RWPE2 (cell line): Measurements from ENCODE around the gene BRIX1.

Source experiments
- ATAC-seq: fragments of 200-7000 bp; cut with Tn5 transposase; 3 replicates; pipeline ENCODE4 v1.9.1; 2021; ENCODE audit warnings: low read depth
- DNase-seq: peaks from one replicate; pipeline ENCODE4 v3.0.0-alpha.2; 2020; ENCODE audit warnings: low spot score
- H3K27ac ChIP-seq: fragments of 450-650 bp; 2 replicates; pipeline ENCODE4 v1.5.1; 2017; ENCODE audit warnings: mild to moderate bottlenecking; ENCODE audit not compliant: poor library complexity, severe bottlenecking
- H3K27me3 ChIP-seq: fragments of 250-450 bp; sonication (Bioruptor Pico); 2 replicates; pipeline ENCODE4 v1.5.1; 2021; ENCODE audit warnings: mild to moderate bottlenecking, moderate library complexity; ENCODE audit not compliant: insufficient read depth, poor library complexity, severe bottlenecking
- H3K36me3 ChIP-seq: fragments of 250-450 bp; sonication (Bioruptor Pico); 2 replicates; pipeline ENCODE4 v1.5.1; 2020; ENCODE audit warnings: low read depth, mild to moderate bottlenecking, moderate library complexity
- H3K4me1 ChIP-seq: fragments of 250-450 bp; sonication (Bioruptor Pico); 2 replicates; pipeline ENCODE4 v1.5.1; 2021; ENCODE audit warnings: mild to moderate bottlenecking, moderate library complexity; ENCODE audit not compliant: insufficient read depth, poor library complexity, severe bottlenecking
- H3K4me3 ChIP-seq: fragments of 250-450 bp; sonication (Bioruptor Pico); 2 replicates; pipeline ENCODE4 v1.5.1; 2021; ENCODE audit warnings: mild to moderate bottlenecking, moderate library complexity; ENCODE audit not compliant: severe bottlenecking
- H3K9me3 ChIP-seq: fragments of 250-450 bp; sonication (Bioruptor Pico); 2 replicates; pipeline ENCODE4 v1.5.1; 2021; ENCODE audit warnings: mild to moderate bottlenecking, moderate library complexity; ENCODE audit not compliant: severe bottlenecking
- TF ChIP-seq, protein P1 (sequence below): fragments of 450-650 bp; IDR thresholded peaks from one replicate; pipeline ENCODE4 v1.5.1; 2017; ENCODE audit warnings: mild to moderate bottlenecking, moderate library complexity; ENCODE audit not compliant: poor library complexity, severe bottlenecking

BRIX1 gene

DNA sequence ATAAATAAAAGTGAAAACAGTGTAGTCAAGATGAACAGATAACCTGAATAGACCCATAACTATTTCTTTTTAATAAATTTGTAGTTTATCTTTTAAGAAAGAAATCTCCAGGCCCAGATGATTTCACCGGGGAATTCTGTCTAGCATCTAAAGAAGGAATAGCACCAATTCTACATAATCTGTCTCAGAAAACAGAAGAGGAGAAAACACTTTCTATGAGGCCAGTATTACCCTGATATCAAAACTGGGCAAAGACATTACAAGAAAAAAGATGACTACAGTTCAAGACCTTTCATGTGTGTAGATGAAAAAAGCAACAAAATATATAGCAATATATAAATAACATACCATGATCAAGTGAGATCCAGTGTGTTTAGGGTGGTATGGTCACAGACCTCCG is 45.1 kb upstream of the BRIX1 start:
- H3K36me3 ChIP-seq = no peaks in the 10 kb centered on the region
- H3K27ac ChIP-seq = no peak overlapping the region
- H3K4me3 ChIP-seq = no peak overlapping the region
- no peaks in the 10 kb centered on the region for H3K4me1 ChIP-seq
- H3K9me3 ChIP-seq = no peaks in the 10 kb centered on the region
- no peaks in the 10 kb centered on the region for H3K27me3 ChIP-seq
- DNase-seq (no peak), ATAC-seq (no peak)
- TF ChIP-seq, protein P1, sequence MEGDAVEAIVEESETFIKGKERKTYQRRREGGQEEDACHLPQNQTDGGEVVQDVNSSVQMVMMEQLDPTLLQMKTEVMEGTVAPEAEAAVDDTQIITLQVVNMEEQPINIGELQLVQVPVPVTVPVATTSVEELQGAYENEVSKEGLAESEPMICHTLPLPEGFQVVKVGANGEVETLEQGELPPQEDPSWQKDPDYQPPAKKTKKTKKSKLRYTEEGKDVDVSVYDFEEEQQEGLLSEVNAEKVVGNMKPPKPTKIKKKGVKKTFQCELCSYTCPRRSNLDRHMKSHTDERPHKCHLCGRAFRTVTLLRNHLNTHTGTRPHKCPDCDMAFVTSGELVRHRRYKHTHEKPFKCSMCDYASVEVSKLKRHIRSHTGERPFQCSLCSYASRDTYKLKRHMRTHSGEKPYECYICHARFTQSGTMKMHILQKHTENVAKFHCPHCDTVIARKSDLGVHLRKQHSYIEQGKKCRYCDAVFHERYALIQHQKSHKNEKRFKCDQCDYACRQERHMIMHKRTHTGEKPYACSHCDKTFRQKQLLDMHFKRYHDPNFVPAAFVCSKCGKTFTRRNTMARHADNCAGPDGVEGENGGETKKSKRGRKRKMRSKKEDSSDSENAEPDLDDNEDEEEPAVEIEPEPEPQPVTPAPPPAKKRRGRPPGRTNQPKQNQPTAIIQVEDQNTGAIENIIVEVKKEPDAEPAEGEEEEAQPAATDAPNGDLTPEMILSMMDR = no peak

DNA sequence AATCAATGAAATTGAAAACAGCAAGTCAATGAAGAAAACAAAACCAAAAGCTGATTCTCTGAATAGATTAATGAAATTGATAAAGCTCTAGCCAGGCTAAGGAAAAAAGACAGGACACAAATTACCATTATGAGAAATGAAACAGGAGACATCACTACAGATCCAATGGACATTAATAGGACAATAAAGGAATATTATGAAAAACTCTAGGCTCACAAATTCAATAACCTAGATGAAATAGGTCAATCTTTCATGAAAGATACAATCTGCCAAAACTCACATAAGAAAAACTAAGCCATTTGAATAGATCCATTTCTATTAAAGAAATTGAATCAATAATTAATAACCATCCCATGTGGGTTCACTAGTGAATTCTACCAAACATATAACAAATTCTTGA is 39.2 kb upstream of the BRIX1 start:
- H3K36me3 ChIP-seq = no peaks in the 10 kb centered on the region
- no peak overlapping the region for H3K27ac ChIP-seq
- no peak for ATAC-seq
- TF ChIP-seq, protein P1 = no peak
- no peaks in the 10 kb centered on the region for H3K4me1 ChIP-seq
- DNase-seq = no peak
- no peaks in the 10 kb centered on the region for H3K27me3 ChIP-seq
- H3K4me3 ChIP-seq = no peak overlapping the region
- peaks cover 8% of the 10 kb centered on the region for H3K9me3 ChIP-seq

- H3K36me3 ChIP-seq = no peaks in the 10 kb centered on the region
- no peak overlapping the region for H3K27ac ChIP-seq
- no peak overlapping the region for H3K4me3 ChIP-seq
- H3K9me3 ChIP-seq = peaks cover 7% of the 10 kb centered on the region
- TF ChIP-seq, protein P1 = no peak
- DNase-seq = no peak
- H3K27me3 ChIP-seq = no peaks in the 10 kb centered on the region
- no peaks in the 10 kb centered on the region for H3K4me1 ChIP-seq
- ATAC-seq = no peak
These were observed 34.3 kb upstream of the BRIX1 start for GRCh38 chr5:34881246-34881645.

DNA sequence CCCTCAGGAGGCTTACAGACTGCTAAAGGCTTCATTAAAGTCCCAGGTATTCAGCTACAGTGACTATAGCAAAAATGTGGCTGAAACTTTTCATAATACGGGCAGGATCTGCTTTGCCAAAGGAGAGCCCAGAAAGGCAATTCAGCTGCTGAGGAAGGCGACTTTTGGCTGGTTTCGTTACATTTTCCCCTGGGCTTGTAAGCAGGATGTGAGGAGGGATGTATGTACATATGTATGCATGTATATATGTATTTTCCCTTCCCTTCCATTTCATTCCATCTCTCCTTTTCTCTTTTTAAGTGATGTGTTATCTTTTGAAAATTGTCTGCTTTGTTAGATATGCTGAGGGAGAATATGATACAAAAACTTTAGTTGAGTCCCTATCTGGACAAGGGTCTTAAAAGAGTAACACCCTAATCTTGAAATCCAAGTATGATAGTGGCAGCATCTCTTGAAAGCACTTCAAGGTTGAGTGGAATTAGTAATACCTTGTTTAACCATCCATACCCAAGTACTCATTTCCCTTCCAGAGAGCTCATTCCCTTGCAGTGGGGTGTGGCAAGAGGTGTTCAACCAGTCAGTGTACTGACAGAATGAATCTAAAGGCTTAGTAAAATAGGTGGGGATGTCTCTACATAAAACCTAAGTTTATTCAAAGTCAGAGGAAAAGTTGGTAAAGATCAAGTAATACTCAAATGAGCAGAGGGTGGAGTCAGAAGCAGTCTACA is 29.0 kb upstream of the BRIX1 start:
- no peak overlapping the region for H3K4me3 ChIP-seq
- TF ChIP-seq, protein P1 = no peak
- H3K9me3 ChIP-seq = no peaks in the 10 kb centered on the region
- H3K27me3 ChIP-seq = no peaks in the 10 kb centered on the region
- no peaks in the 10 kb centered on the region for H3K36me3 ChIP-seq
- H3K27ac ChIP-seq = no peak overlapping the region
- DNase-seq (no peak), ATAC-seq (peak; percentile 31; the same call in 1 of the 3 replicates)
- no peaks in the 10 kb centered on the region for H3K4me1 ChIP-seq

DNA sequence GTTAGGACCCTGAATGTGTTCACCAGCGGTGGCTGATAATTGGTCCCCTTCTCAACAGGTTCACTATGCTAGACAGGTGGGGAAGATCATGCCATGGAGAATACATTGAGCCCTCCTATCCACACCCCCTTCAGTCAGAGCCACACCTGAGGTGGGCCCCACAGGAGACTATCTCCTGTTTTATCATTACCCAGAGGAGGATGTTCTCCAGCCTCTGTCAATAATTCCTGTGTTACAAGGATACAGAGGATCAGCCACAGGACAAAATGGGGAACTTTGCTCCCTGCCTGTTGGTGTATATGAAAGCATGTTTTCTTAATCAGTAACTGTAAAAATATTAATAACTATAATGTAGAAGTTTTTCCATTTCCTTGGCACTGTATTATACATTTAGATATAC is 26.1 kb upstream of the BRIX1 start:
- no peaks in the 10 kb centered on the region for H3K36me3 ChIP-seq
- TF ChIP-seq, protein P1 = no peak
- H3K9me3 ChIP-seq = no peaks in the 10 kb centered on the region
- no peaks in the 10 kb centered on the region for H3K4me1 ChIP-seq
- H3K4me3 ChIP-seq = no peak overlapping the region
- H3K27me3 ChIP-seq = no peaks in the 10 kb centered on the region
- no peak for ATAC-seq
- no peak overlapping the region for H3K27ac ChIP-seq
- DNase-seq = no peak
